Hepatocyte (in vitro differentiated cells): Measurements from ENCODE around the gene SGCA. TPM values are rescaled to one million over a fixed set of nuclear protein-coding genes. Genes with fewer than 3 reads are reported as not detected.

Experiments
- DNase-seq: peaks from one replicate; pipeline ENCODE4 v3.0.0-alpha.2; 2016; ENCODE audit warnings: low spot score
- H2AFZ ChIP-seq: fragments of 200-600 bp; sonication (generic); 2 replicates; pipeline ENCODE4 v1.6.0; 2016; ENCODE audit warnings: antibody characterized with exemption, mild to moderate bottlenecking
- H3K27ac ChIP-seq: fragments of 200-600 bp; sonication (generic); 2 replicates; pipeline ENCODE4 v1.5.1; 2016; ENCODE audit warnings: mild to moderate bottlenecking
- H3K27me3 ChIP-seq: fragments of 200-600 bp; sonication (generic); 2 replicates; pipeline ENCODE4 v1.6.1; 2016
- H3K36me3 ChIP-seq: fragments of 200-600 bp; sonication (generic); replicated peaks from 2 replicates; pipeline ENCODE4 v1.5.1; 2016; ENCODE audit warnings: low read depth; ENCODE audit not compliant: insufficient read depth
- H3K4me1 ChIP-seq: fragments of 200-600 bp; sonication (generic); 2 replicates; pipeline ENCODE4 v1.5.1; 2016; ENCODE audit warnings: mild to moderate bottlenecking, moderate library complexity; ENCODE audit not compliant: insufficient read depth
- H3K4me2 ChIP-seq: fragments of 200-600 bp; sonication (generic); 2 replicates; pipeline ENCODE4 v1.6.0; 2016
- H3K4me3 ChIP-seq: fragments of 200-600 bp; sonication (generic); 2 replicates; pipeline ENCODE4 v1.5.1; 2016; ENCODE audit warnings: mild to moderate bottlenecking
- H3K79me2 ChIP-seq: fragments of 200-600 bp; sonication (generic); 2 replicates; pipeline ENCODE4 v1.6.0; 2017; ENCODE audit warnings: mild to moderate bottlenecking
- H3K9me2 ChIP-seq: fragments of 200-600 bp; sonication (generic); replicated peaks from 2 replicates; pipeline ENCODE4 v1.6.0; 2017; ENCODE audit warnings: mild to moderate bottlenecking; ENCODE audit not compliant: insufficient read depth
- H3K9me3 ChIP-seq: fragments of 200-600 bp; sonication (generic); 2 replicates; pipeline ENCODE4 v1.5.1; 2016; ENCODE audit warnings: low read depth, mild to moderate bottlenecking
- H4K20me1 ChIP-seq: fragments of 200-600 bp; sonication (generic); 2 replicates; pipeline ENCODE4 v1.6.0; 2016; ENCODE audit warnings: mild to moderate bottlenecking; ENCODE audit not compliant: insufficient read depth, poor library complexity, severe bottlenecking
- EZH2 ChIP-seq: fragments of 200-600 bp; sonication (generic); IDR thresholded peaks from 2 replicates; pipeline ENCODE4 v1.6.1; 2016; ENCODE audit warnings: antibody characterized with exemption, mild to moderate bottlenecking, borderline replicate concordance
- EZH2phosphoT487 ChIP-seq: fragments of 200-600 bp; sonication (generic); IDR thresholded peaks from one replicate; pipeline ENCODE4 v1.6.1; 2018; ENCODE audit warnings: antibody characterized with exemption, mild to moderate bottlenecking, low read depth, moderate library complexity; ENCODE audit not compliant: unreplicated experiment, severe bottlenecking
- WGBS: methylation state at CpG from one replicate; pipeline ENCODE4 v1.1.6; 2016; ENCODE audit warnings: low lambda C conversion rate; ENCODE audit errors: missing lambda C conversion rate; 5-methylcytosine and 5-hydroxymethylcytosine counted together
- polyA plus RNA-seq: library from polyadenylated mRNA; unstranded; fragments of >200 nt; fragmentation: Nextera tagmentation; extraction: Ambion mirVana; gene quantifications from 2 replicates; pipeline ENCODE4 v1.2.1, GENCODE V29; 2016
- total RNA-seq: library from RNA; depleted of rRNA; stranded (reverse); fragments of >200 nt; gene quantifications from 2 replicates; pipeline ENCODE4 v1.2.3, GENCODE V29; 2014
- TF ChIP-seq, protein P1 (sequence below): fragments of 200-600 bp; sonication (generic); IDR thresholded peaks from 2 replicates; pipeline ENCODE4 v1.5.1; 2016; ENCODE audit warnings: antibody characterized with exemption, mild to moderate bottlenecking; ENCODE audit not compliant: poor library complexity

SGCA gene
- total and polyA plus RNA-seq, 2 experiments from 2014 or later, result 0.37 to 2.2 TPM

DNA sequence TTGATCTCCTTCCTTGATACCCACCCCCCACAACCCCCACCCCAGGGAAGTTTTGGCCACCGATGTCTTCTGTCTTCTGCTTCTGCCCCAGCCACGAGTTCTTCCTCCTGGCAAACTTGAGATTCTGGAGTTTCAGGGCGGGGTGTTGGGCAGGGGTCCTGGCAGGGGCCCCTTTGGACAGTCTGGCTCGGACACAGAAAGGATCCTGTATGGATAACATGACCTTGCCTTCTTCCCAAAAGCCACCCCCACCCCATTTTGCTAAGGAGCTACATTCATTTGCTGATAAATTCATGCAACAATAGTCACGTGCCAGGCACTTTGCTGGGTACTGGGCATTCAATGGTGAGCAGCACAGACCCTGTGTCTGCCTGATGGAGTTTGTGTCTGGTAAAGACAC is 41.5 kb downstream of the SGCA start:
- peak overlapping the region; percentile 94 for H3K27ac ChIP-seq

GRCh38 chr17:50207792-50208567 is 42.2 kb downstream of the SGCA start:
- no peaks in the 10 kb centered on the region for H3K36me3 ChIP-seq
- H3K79me2 ChIP-seq, result no peaks in the 10 kb centered on the region
- TF ChIP-seq EZH2phosphoT487, result no peak
- TF ChIP-seq, protein P1, sequence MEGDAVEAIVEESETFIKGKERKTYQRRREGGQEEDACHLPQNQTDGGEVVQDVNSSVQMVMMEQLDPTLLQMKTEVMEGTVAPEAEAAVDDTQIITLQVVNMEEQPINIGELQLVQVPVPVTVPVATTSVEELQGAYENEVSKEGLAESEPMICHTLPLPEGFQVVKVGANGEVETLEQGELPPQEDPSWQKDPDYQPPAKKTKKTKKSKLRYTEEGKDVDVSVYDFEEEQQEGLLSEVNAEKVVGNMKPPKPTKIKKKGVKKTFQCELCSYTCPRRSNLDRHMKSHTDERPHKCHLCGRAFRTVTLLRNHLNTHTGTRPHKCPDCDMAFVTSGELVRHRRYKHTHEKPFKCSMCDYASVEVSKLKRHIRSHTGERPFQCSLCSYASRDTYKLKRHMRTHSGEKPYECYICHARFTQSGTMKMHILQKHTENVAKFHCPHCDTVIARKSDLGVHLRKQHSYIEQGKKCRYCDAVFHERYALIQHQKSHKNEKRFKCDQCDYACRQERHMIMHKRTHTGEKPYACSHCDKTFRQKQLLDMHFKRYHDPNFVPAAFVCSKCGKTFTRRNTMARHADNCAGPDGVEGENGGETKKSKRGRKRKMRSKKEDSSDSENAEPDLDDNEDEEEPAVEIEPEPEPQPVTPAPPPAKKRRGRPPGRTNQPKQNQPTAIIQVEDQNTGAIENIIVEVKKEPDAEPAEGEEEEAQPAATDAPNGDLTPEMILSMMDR, result no peak
- no peak for TF ChIP-seq EZH2
- H3K4me3 ChIP-seq, result no peak overlapping the region
- H4K20me1 ChIP-seq, result no peaks in the 10 kb centered on the region
- H3K4me1 ChIP-seq, result peaks cover 72% of the 10 kb centered on the region
- DNase-seq, result peak; percentile 11
- H3K27me3 ChIP-seq, result no peaks in the 10 kb centered on the region
- peak overlapping the region; percentile 94 for H3K27ac ChIP-seq
- WGBS, result 93% methylated on average over 8 of the region's 8 CpGs
- H3K9me2 ChIP-seq, result no peaks in the 10 kb centered on the region
- no peaks in the 10 kb centered on the region for H3K9me3 ChIP-seq
- no peak overlapping the region for H2AFZ ChIP-seq
- H3K4me2 ChIP-seq, result peak overlapping the region; percentile 48

More for the DNA sequence above, 41.5 kb downstream of the SGCA start:
- H4K20me1 ChIP-seq, result no peaks in the 10 kb centered on the region
- no peak overlapping the region for H2AFZ ChIP-seq
- H3K36me3 ChIP-seq, result no peaks in the 10 kb centered on the region
- no peaks in the 10 kb centered on the region for H3K9me3 ChIP-seq
- no peaks in the 10 kb centered on the region for H3K27me3 ChIP-seq
- H3K79me2 ChIP-seq, result no peaks in the 10 kb centered on the region
- DNase-seq, result no peak
- H3K4me1 ChIP-seq, result peaks cover 72% of the 10 kb centered on the region
- no peaks in the 10 kb centered on the region for H3K9me2 ChIP-seq
- no peak for TF ChIP-seq EZH2phosphoT487
- TF ChIP-seq, protein P1, result no peak
- no peak for TF ChIP-seq EZH2
- H3K4me2 ChIP-seq, result peak overlapping the region; percentile 69
- 60% methylated on average over 5 of the region's 5 CpGs for WGBS
- no peak overlapping the region for H3K4me3 ChIP-seq

- Histone ChIP-seq H3K4me1 (peaks cover 72% of the 10 kb centered on the region), H3K36me3 (no peaks in the 10 kb centered on the region), H2AFZ (no peak overlapping the region), H3K4me2 (peak overlapping the region; percentile 48), H3K27ac (peak overlapping the region; percentile 94), H4K20me1 (no peaks in the 10 kb centered on the region), H3K9me3 (no peaks in the 10 kb centered on the region), H3K9me2 (no peaks in the 10 kb centered on the region), H3K4me3 (no peak overlapping the region), H3K79me2 (no peaks in the 10 kb centered on the region), H3K27me3 (no peaks in the 10 kb centered on the region)
- 64% methylated on average over 3 of the region's 3 CpGs for WGBS
- peak; percentile 13 for DNase-seq
- TF ChIP-seq, protein P1, result no peak
- TF ChIP-seq EZH2 (no peak), EZH2phosphoT487 (no peak)
Measured at GRCh38 chr17:50208611-50209061, 42.8 kb downstream of the SGCA start.
